Endothelial cell of umbilical vein (primary cell): ENCODE data around the gene LRP1B. TPM values are rescaled to one million over a fixed set of nuclear protein-coding genes. Genes with fewer than 3 reads are reported as not detected.

ENCODE experiments used
- BruUV-seq: library from RNA; stranded (reverse); fragments of 400-500 nt; replicated peaks from 2 replicates; lab custom pipeline; 2021; lab: Mats Ljungman, UMichigan
- CTCF ChIA-PET: fragments of 300-600, 350-600 bp; sonication (Branson Sonifier 250); formaldehyde crosslinking; loops from one replicate; lab custom pipeline; 2021; ENCODE audit warnings: antibody characterized with exemption, inconsistent platforms; lab: Charles Lee
- POLR2A ChIA-PET: fragments of 300-600, 350-600 bp; sonication (Branson Sonifier 250); formaldehyde crosslinking; loops from one replicate; lab custom pipeline; 2021; ENCODE audit warnings: antibody characterized with exemption, inconsistent platforms; lab: Charles Lee
- DNase-seq: peaks from one replicate; pipeline ENCODE4 v3.0.0-alpha.2; 2011; ENCODE audit warnings: low read depth, low spot score
- FAIRE-seq: peaks from 2 replicates; lab custom pipeline; 2011; peaks lifted over from hg19 to GRCh38; lab: Jason Lieb, UNC
- H2AFZ ChIP-seq: 2 replicates; pipeline ENCODE4 v1.6.0; 2012; ENCODE audit warnings: low read depth, low read length, control low read depth, inconsistent platforms
- H3K27ac ChIP-seq: 2 replicates; pipeline ENCODE4 v1.5.1; 2011; ENCODE audit warnings: low read depth, mild to moderate bottlenecking, control low read depth, low read length, moderate library complexity; ENCODE audit not compliant: insufficient read depth
- H3K27me3 ChIP-seq, 2 experiments: 2 replicates each; pipeline versions ENCODE4 v1.6.0 to v1.6.1; 2011; ENCODE audit warnings: low read length in 2 of 2, mixed read lengths in 1 of 2; ENCODE audit not compliant: control insufficient read depth in 2 of 2, insufficient read depth in 2 of 2
- H3K36me3 ChIP-seq, 2 experiments: 2 replicates in 1 of 2; 3 replicates in 1 of 2; pipeline ENCODE4 v1.5.1; 2011; ENCODE audit warnings: low read length in 2 of 2, mild to moderate bottlenecking in 1 of 2, moderate library complexity in 1 of 2; ENCODE audit not compliant: control insufficient read depth in 2 of 2, insufficient read depth in 2 of 2; ENCODE audit errors: extremely low read depth in 1 of 2
- H3K4me1 ChIP-seq: 3 replicates; pipeline ENCODE4 v1.5.1; 2011; ENCODE audit warnings: mild to moderate bottlenecking, low read length; ENCODE audit not compliant: control insufficient read depth, insufficient read depth; ENCODE audit errors: extremely low read depth
- H3K4me2 ChIP-seq: 2 replicates; pipeline ENCODE4 v1.6.1; 2011; ENCODE audit warnings: low read length, control low read depth, mixed read lengths; ENCODE audit not compliant: insufficient read depth
- H3K4me3 ChIP-seq, 3 experiments: fragments of 200-600 bp in 1 of 3; sonication (generic), shearing (Covaris generic) in 1 of 3; replicated peaks in 1 of 3; 2 replicates each; pipeline ENCODE4 v1.5.1; 2011 to 2016; ENCODE audit warnings: control low read depth in 3 of 3, low read length in 3 of 3, mild to moderate bottlenecking in 2 of 3, inconsistent platforms in 1 of 3, low read depth in 1 of 3, moderate library complexity in 1 of 3; ENCODE audit not compliant: insufficient read depth in 1 of 3
- H3K79me2 ChIP-seq: 2 replicates; pipeline ENCODE4 v1.6.0; 2012; ENCODE audit warnings: low read length, inconsistent platforms; ENCODE audit not compliant: control insufficient read depth, insufficient read depth
- H3K9ac ChIP-seq: replicated peaks from 2 replicates; pipeline ENCODE3; 2011; ENCODE audit warnings: low read length, control low read depth; ENCODE audit not compliant: insufficient read depth; ENCODE audit errors: extremely low read depth
- H3K9me1 ChIP-seq: replicated peaks from 3 replicates; pipeline ENCODE4 v1.6.0; 2011; ENCODE audit warnings: mild to moderate bottlenecking, low read length; ENCODE audit not compliant: control insufficient read depth, insufficient read depth; ENCODE audit errors: extremely low read depth
- H3K9me3 ChIP-seq: replicated peaks from 2 replicates; pipeline ENCODE4 v1.5.1; 2012; ENCODE audit warnings: low read length, inconsistent platforms; ENCODE audit not compliant: control insufficient read depth, insufficient read depth
- H4K20me1 ChIP-seq: replicated peaks from 2 replicates; pipeline ENCODE3; 2011; ENCODE audit warnings: mild to moderate bottlenecking, low read length; ENCODE audit not compliant: control insufficient read depth, insufficient read depth; ENCODE audit errors: extremely low read depth
- EZH2 ChIP-seq: IDR thresholded peaks from 2 replicates; pipeline ENCODE4 v1.6.1; 2012; ENCODE audit warnings: borderline replicate concordance, low read depth, mild to moderate bottlenecking, moderate library complexity, low read length, inconsistent platforms; ENCODE audit not compliant: severe bottlenecking
- GATA2 ChIP-seq: IDR thresholded peaks from 2 replicates; pipeline ENCODE4 v1.7.0; 2011; ENCODE audit warnings: low read depth, mild to moderate bottlenecking, moderate library complexity, mixed read lengths, low read length; ENCODE audit not compliant: insufficient read length, insufficient read depth
- JUN ChIP-seq: IDR thresholded peaks from 2 replicates; pipeline ENCODE4 v1.6.1; 2011; ENCODE audit warnings: borderline replicate concordance, low read depth; ENCODE audit not compliant: insufficient read length, insufficient read depth
- MAX ChIP-seq: IDR thresholded peaks from 2 replicates; pipeline ENCODE4 v1.6.1; 2011; ENCODE audit not compliant: insufficient read depth, insufficient read length
- MYC ChIP-seq: IDR thresholded peaks from one replicate; pipeline ENCODE4 v1.6.1; 2011; ENCODE audit warnings: mild to moderate bottlenecking, low read depth, low read length
- POLR2A ChIP-seq: IDR thresholded peaks from 2 replicates; pipeline ENCODE4 v1.6.1; 2012; ENCODE audit warnings: low read depth, mild to moderate bottlenecking, control low read depth, low read length
- POLR2AphosphoS5 ChIP-seq: IDR thresholded peaks from 2 replicates; pipeline ENCODE4 v1.6.1; 2012; ENCODE audit warnings: low read depth, mild to moderate bottlenecking, control low read depth, low read length, moderate library complexity; ENCODE audit not compliant: insufficient read depth
- dilution Hi-C: fragments of 300-500 bp; cut with MboI; formaldehyde crosslinking; loops from one replicate; pipeline ENCODE4 v1.15.0; 2019; ENCODE audit warnings: low sequenced_read_pairs; ENCODE audit not compliant: extremely low pct_ligation_motif_present
- intact Hi-C: fragments of 100-400 bp; cut with micrococcal nuclease; formaldehyde crosslinking; loops from one replicate; pipeline ENCODE4 v1.10.0; 2022
- polyA plus RNA-seq, 4 experiments: library from polyadenylated mRNA; depleted of rRNA in 3 of 4; stranded (reverse) in 3 of 4; unstranded in 1 of 4; fragments of >200 nt; gene quantifications; 2 replicates each; pipeline versions ENCODE4 v1.2.1 to v1.2.3, GENCODE V29; 2011 to 2012; ENCODE audit warnings: missing spikeins in 1 of 4
- total RNA-seq: library from RNA; stranded (reverse); gene quantifications from 2 replicates; pipeline ENCODE4 v1.2.3, GENCODE V29; 2021
- TF ChIP-seq, protein P1 (sequence below), 2 donors: IDR thresholded peaks; 1 replicate in 1 of 2; 2 replicates in 1 of 2; pipeline ENCODE4 v1.5.1; 2011; ENCODE audit warnings: low read length in 2 of 2, mild to moderate bottlenecking in 2 of 2, moderate library complexity in 2 of 2, control low read depth in 1 of 2, inconsistent platforms in 1 of 2, low read depth in 1 of 2; ENCODE audit not compliant: insufficient read depth in 1 of 2; ENCODE audit errors: extremely low read depth in 1 of 2

The LRP1B gene
- total and polyA plus RNA-seq, 2 donors (not counting 3 experiments of a cell fraction or from before 2014, with no cell fraction given) = 0.03 to 0.07 TPM

- H3K27ac ChIP-seq = no peak overlapping the region
- TF ChIP-seq GATA2 = no peak
- no peak for TF ChIP-seq POLR2A
- TF ChIP-seq EZH2 = no peak
- no peak for TF ChIP-seq JUN
- TF ChIP-seq MYC = no peak
- TF ChIP-seq, protein P1, sequence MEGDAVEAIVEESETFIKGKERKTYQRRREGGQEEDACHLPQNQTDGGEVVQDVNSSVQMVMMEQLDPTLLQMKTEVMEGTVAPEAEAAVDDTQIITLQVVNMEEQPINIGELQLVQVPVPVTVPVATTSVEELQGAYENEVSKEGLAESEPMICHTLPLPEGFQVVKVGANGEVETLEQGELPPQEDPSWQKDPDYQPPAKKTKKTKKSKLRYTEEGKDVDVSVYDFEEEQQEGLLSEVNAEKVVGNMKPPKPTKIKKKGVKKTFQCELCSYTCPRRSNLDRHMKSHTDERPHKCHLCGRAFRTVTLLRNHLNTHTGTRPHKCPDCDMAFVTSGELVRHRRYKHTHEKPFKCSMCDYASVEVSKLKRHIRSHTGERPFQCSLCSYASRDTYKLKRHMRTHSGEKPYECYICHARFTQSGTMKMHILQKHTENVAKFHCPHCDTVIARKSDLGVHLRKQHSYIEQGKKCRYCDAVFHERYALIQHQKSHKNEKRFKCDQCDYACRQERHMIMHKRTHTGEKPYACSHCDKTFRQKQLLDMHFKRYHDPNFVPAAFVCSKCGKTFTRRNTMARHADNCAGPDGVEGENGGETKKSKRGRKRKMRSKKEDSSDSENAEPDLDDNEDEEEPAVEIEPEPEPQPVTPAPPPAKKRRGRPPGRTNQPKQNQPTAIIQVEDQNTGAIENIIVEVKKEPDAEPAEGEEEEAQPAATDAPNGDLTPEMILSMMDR (IDR thresholded peaks at IDR 0.05; ENCODE audit: extremely low read depth in 1 of 2, insufficient read depth in 1 of 2, low read depth in 1 of 2, low read length in 2 of 2) = no peak
- no peak for TF ChIP-seq POLR2AphosphoS5
- no peak for TF ChIP-seq MAX
- no peak overlapping the region for H2AFZ ChIP-seq
- intact Hi-C loops (no loop called here), dilution Hi-C loops (no loop called here)
- no peaks in the 10 kb centered on the region for H4K20me1 ChIP-seq
- no peaks in the 10 kb centered on the region for H3K36me3 ChIP-seq
- H3K79me2 ChIP-seq = no peaks in the 10 kb centered on the region
- no peak overlapping the region for H3K4me3 ChIP-seq
- no peaks in the 10 kb centered on the region for H3K9me3 ChIP-seq
- FAIRE-seq (no peak), DNase-seq (no peak)
- ChIA-PET POLR2A (no interaction called here), CTCF (no interaction called here)
- no peaks in the 10 kb centered on the region for H3K9me1 ChIP-seq
- BruUV-seq = no TSS peak
- H3K4me1 ChIP-seq = no peaks in the 10 kb centered on the region
- H3K4me2 ChIP-seq = no peak overlapping the region
- no peaks in the 10 kb centered on the region for H3K27me3 ChIP-seq
- H3K9ac ChIP-seq = no peak overlapping the region
Measured at GRCh38 chr2:141992695-141993094, 138.1 kb downstream of the LRP1B start.
